Measurements from ENCODE around the gene SRSF4.
A peak's percentile ranks its signal among the peaks of the same experiment; 100 is the strongest.
"Not testable (repeated sequence)": the region's sequence is repeated elsewhere in the genome, so short reads cannot be mapped to it uniquely, and the experiment has no call there.

Gene SRSF4

GRCh38 chr1:29133861-29134694 is 47.6 kb downstream of the SRSF4 start:
- Histone ChIP-seq H3K9me3 (replicated peaks; ENCODE audit: insufficient read depth, low read length) (no peaks in the 10 kb centered on the region), H3K9me2 (replicated peaks; ENCODE audit: insufficient read depth, low read length) (no peaks in the 10 kb centered on the region), H2AFZ (ENCODE audit: low read length) (no peak overlapping the region), H3K9ac (ENCODE audit: low read length) (no peak overlapping the region), H3K4me1 (ENCODE audit: low read length) (no peaks in the 10 kb centered on the region), H3K4me3 (ENCODE audit: low read length) (no peak overlapping the region), H3K36me3 (replicated peaks; ENCODE audit: insufficient read depth, low read length) (no peaks in the 10 kb centered on the region), H3F3A (ENCODE audit: insufficient read depth, low read length) (no peaks in the 10 kb centered on the region), H3K27me3 (replicated peaks; ENCODE audit: insufficient read depth, low read length) (0 out of 2 replicates have a peak, but pooled peaks cover 10% of the 10 kb centered on the region), H3K79me2 (ENCODE audit: low read length) (no peaks in the 10 kb centered on the region), H4K20me1 (ENCODE audit: insufficient read depth, low read length) (no peaks in the 10 kb centered on the region), H3K27ac (ENCODE audit: low read length) (no peak overlapping the region), H3K4me2 (ENCODE audit: low read depth, low read length) (no peak overlapping the region)
- no peak for DNase-seq
- no peak for TF ChIP-seq EZH2phosphoT487 (IDR thresholded peaks at IDR 0.05; ENCODE audit: low read length)
- no peak for TF ChIP-seq EZH2 (optimal IDR thresholded peaks at IDR 0.05; ENCODE audit: low read depth, low read length)
- TF ChIP-seq, protein P1, sequence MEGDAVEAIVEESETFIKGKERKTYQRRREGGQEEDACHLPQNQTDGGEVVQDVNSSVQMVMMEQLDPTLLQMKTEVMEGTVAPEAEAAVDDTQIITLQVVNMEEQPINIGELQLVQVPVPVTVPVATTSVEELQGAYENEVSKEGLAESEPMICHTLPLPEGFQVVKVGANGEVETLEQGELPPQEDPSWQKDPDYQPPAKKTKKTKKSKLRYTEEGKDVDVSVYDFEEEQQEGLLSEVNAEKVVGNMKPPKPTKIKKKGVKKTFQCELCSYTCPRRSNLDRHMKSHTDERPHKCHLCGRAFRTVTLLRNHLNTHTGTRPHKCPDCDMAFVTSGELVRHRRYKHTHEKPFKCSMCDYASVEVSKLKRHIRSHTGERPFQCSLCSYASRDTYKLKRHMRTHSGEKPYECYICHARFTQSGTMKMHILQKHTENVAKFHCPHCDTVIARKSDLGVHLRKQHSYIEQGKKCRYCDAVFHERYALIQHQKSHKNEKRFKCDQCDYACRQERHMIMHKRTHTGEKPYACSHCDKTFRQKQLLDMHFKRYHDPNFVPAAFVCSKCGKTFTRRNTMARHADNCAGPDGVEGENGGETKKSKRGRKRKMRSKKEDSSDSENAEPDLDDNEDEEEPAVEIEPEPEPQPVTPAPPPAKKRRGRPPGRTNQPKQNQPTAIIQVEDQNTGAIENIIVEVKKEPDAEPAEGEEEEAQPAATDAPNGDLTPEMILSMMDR (IDR thresholded peaks at IDR 0.05; ENCODE audit: low read length), result no peak

DNA sequence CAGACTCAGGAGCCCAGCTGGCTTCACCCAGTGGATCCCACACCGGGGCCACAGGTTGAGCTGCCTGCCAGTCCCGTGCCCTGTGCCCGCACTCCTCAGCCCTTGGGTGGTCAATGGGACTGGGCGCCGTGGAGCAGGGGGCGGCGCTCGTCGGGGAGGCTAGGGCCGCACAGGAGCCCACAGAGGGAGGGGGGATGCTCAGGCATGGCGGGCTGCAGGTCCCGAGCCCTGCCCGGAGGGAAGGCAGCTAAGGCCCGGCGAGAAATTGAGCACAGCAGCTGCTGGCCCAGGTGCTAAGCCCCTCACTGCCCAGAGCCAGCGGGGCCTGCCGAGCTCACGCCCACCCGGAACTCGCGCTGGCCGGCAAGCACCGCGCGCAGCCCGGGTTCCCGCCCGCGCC is 50.6 kb downstream of the SRSF4 start:
- H3K4me3 ChIP-seq (ENCODE audit: low read length); H3K9me2 ChIP-seq (replicated peaks; ENCODE audit: insufficient read depth, low read length); H3K9ac ChIP-seq (ENCODE audit: low read length); H2AFZ ChIP-seq (ENCODE audit: low read length); H4K20me1 ChIP-seq (ENCODE audit: insufficient read depth, low read length); DNase-seq; H3K36me3 ChIP-seq (replicated peaks; ENCODE audit: insufficient read depth, low read length); H3K9me3 ChIP-seq (replicated peaks; ENCODE audit: insufficient read depth, low read length); H3K4me2 ChIP-seq (ENCODE audit: low read depth, low read length); H3K79me2 ChIP-seq (ENCODE audit: low read length); H3K4me1 ChIP-seq (ENCODE audit: low read length); H3F3A ChIP-seq (ENCODE audit: insufficient read depth, low read length); H3K27me3 ChIP-seq (replicated peaks; ENCODE audit: insufficient read depth, low read length); H3K27ac ChIP-seq (ENCODE audit: low read length): not testable (repeated sequence)

DNA sequence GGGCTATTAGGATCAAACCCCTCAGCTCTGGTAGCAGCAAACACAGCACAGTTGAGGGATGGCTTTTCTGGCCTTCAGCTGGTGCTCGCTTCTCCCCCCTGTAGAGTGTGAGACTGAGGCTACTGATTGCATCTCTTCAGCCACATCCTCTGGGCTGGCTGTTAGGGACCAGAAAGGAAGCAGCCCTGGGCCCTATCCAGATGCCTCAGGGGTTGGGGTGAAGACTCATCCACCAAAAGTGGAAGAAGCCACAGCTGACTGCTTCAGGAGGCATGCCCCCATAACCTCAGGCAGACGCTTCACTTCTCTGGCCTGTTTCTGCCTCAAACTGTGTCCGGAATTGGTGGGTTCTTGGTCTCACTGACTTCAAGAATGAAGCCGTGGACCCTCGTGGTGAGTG is 51.8 kb downstream of the SRSF4 start:
- no peak for DNase-seq
- Histone ChIP-seq H3K9me3 (replicated peaks; ENCODE audit: insufficient read depth, low read length) (no peaks in the 10 kb centered on the region), H2AFZ (ENCODE audit: low read length) (no peak overlapping the region), H3F3A (ENCODE audit: insufficient read depth, low read length) (no peaks in the 10 kb centered on the region), H3K4me1 (ENCODE audit: low read length) (no peaks in the 10 kb centered on the region), H3K27ac (ENCODE audit: low read length) (no peak overlapping the region), H3K9me2 (replicated peaks; ENCODE audit: insufficient read depth, low read length) (no peaks in the 10 kb centered on the region), H3K9ac (ENCODE audit: low read length) (no peak overlapping the region), H3K79me2 (ENCODE audit: low read length) (no peaks in the 10 kb centered on the region), H3K4me2 (ENCODE audit: low read depth, low read length) (no peak overlapping the region), H4K20me1 (ENCODE audit: insufficient read depth, low read length) (no peaks in the 10 kb centered on the region), H3K36me3 (replicated peaks; ENCODE audit: insufficient read depth, low read length) (no peaks in the 10 kb centered on the region), H3K27me3 (replicated peaks; ENCODE audit: insufficient read depth, low read length) (peaks cover 7% of the 10 kb centered on the region; the same call in 1 of the 2 replicates), H3K4me3 (ENCODE audit: low read length) (no peak overlapping the region)
- TF ChIP-seq EZH2phosphoT487 (IDR thresholded peaks at IDR 0.05; ENCODE audit: low read length) (no peak), EZH2 (optimal IDR thresholded peaks at IDR 0.05; ENCODE audit: low read depth, low read length) (no peak)
- TF ChIP-seq, protein P1 (IDR thresholded peaks at IDR 0.05; ENCODE audit: low read length), result no peak

DNA sequence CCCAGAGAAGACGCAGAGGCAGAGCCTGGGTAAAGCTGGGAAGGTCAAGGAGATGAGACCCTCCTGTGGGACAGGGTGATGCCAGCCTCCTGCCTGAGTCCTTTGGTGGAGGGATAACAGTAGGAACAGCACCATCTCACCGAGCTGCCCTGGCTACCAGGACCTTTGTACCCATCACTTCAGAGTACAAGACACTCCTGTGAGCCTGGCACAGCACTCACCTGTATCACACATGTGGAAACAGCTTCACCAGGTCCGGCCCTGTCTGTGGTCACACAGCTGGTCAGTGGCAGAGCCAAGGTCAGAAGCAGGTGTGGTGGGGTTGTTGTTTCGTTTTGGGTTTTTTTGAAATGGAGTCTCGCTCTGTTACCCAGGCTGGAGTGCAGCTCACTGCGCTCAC is 53.0 kb downstream of the SRSF4 start:
- no peaks in the 10 kb centered on the region for H4K20me1 ChIP-seq (ENCODE audit: insufficient read depth, low read length)
- H3K4me2 ChIP-seq (ENCODE audit: low read depth, low read length), result no peak overlapping the region
- no peak overlapping the region for H2AFZ ChIP-seq (ENCODE audit: low read length)
- H3F3A ChIP-seq (ENCODE audit: insufficient read depth, low read length), result no peaks in the 10 kb centered on the region
- no peak overlapping the region for H3K27ac ChIP-seq (ENCODE audit: low read length)
- DNase-seq, result peak; percentile 13
- no peaks in the 10 kb centered on the region for H3K9me2 ChIP-seq (replicated peaks; ENCODE audit: insufficient read depth, low read length)
- no peak overlapping the region for H3K9ac ChIP-seq (ENCODE audit: low read length)
- H3K9me3 ChIP-seq (replicated peaks; ENCODE audit: insufficient read depth, low read length), result no peaks in the 10 kb centered on the region
- H3K4me1 ChIP-seq (ENCODE audit: low read length), result no peaks in the 10 kb centered on the region
- no peaks in the 10 kb centered on the region for H3K79me2 ChIP-seq (ENCODE audit: low read length)
- TF ChIP-seq EZH2 (optimal IDR thresholded peaks at IDR 0.05; ENCODE audit: low read depth, low read length) (no peak), EZH2phosphoT487 (IDR thresholded peaks at IDR 0.05; ENCODE audit: low read length) (no peak)
- TF ChIP-seq, protein P1 (IDR thresholded peaks at IDR 0.05; ENCODE audit: low read length), result no peak
- peaks cover 13% of the 10 kb centered on the region for H3K27me3 ChIP-seq (replicated peaks; ENCODE audit: insufficient read depth, low read length)
- H3K4me3 ChIP-seq (ENCODE audit: low read length), result no peak overlapping the region
- no peaks in the 10 kb centered on the region for H3K36me3 ChIP-seq (replicated peaks; ENCODE audit: insufficient read depth, low read length)

All from MM.1S (cell line).